Measurements from ENCODE around the gene DOCK8. TPM values are rescaled to one million over a fixed set of nuclear protein-coding genes. Genes with fewer than 3 reads are reported as not detected.
A peak's percentile ranks its signal among the peaks of the same experiment; 100 is the strongest.

DOCK8 gene
- total and polyA plus RNA-seq, 2 of the 13 experiments (the other 11 are each of a cell fraction or from before 2014, with no cell fraction given): 0.28 to 0.38 TPM

DNA sequence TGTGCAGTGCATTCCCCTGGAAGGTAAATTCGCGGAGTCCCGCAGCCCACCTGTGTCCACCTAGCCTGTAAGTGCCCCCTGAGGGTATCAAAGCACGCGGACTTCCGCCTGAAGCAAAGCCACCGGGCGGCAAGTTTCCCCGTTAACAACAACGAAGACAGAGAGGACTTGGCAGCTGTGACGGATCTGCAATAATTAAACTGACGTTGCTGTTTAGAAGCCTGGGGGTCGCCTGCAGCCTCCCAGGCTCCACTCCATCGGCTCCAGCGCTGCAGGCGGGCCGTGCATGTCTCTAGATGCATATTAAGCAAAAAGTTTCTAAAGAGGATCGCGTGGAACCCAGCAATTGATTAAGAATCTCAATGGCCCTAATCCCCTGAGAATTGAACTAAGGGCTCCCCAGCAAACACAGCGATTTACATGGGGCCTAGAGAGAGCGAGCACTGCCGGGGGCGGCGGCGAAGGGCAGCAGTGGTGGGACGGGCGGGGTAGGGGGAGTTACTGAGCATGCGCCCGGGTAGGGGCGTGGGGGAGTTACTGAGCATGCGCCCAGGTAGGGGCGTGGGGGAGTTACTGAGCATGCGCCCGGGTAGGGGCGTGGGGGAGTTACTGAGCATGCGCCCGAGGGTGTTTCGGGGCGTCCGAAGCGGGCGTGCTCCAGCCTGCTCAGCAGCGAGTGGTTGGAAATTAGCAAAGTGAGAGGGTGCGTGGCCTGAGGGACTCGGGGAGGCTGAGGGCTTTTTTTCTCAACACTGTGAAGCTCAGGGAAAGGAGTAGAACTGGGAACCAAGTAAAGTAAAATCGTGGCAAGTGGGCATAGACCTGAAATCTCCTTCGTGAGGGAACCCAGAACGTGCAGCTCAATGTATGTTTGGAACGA lies 255.2 kb downstream of the DOCK8 start (continued):
- TF ChIP-seq, protein P1, sequence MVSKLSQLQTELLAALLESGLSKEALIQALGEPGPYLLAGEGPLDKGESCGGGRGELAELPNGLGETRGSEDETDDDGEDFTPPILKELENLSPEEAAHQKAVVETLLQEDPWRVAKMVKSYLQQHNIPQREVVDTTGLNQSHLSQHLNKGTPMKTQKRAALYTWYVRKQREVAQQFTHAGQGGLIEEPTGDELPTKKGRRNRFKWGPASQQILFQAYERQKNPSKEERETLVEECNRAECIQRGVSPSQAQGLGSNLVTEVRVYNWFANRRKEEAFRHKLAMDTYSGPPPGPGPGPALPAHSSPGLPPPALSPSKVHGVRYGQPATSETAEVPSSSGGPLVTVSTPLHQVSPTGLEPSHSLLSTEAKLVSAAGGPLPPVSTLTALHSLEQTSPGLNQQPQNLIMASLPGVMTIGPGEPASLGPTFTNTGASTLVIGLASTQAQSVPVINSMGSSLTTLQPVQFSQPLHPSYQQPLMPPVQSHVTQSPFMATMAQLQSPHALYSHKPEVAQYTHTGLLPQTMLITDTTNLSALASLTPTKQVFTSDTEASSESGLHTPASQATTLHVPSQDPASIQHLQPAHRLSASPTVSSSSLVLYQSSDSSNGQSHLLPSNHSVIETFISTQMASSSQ (IDR thresholded peaks at IDR 0.05; ENCODE audit: low read depth): no peak
- TF ChIP-seq, protein P1 (CRISPR knock-in tag; IDR thresholded peaks at IDR 0.05; ENCODE audit: borderline replicate concordance): no peak; the same call in 1 of the 2 replicates
- TF ChIP-seq ZZZ3 (CRISPR knock-in tag; IDR thresholded peaks at IDR 0.05; ENCODE audit: borderline replicate concordance): no peak; the same call in 1 of the 2 replicates
- no peak for TF ChIP-seq HNRNPH1 (optimal IDR thresholded peaks at IDR 0.05; ENCODE audit: low read depth, low read length)
- TF ChIP-seq ZNF292 (CRISPR knock-in tag; IDR thresholded peaks at IDR 0.05; ENCODE audit: borderline replicate concordance, low read depth): 0 out of 2 replicates have a peak, but pooled peaks have one; percentile 50
- peak; percentile 28; the same call in 1 of the 2 replicates for TF ChIP-seq ZNF205 (CRISPR knock-in tag; IDR thresholded peaks at IDR 0.05)
- TF ChIP-seq GATAD2A (CRISPR knock-in tag; IDR thresholded peaks at IDR 0.05): no peak
- TF ChIP-seq, protein P2, sequence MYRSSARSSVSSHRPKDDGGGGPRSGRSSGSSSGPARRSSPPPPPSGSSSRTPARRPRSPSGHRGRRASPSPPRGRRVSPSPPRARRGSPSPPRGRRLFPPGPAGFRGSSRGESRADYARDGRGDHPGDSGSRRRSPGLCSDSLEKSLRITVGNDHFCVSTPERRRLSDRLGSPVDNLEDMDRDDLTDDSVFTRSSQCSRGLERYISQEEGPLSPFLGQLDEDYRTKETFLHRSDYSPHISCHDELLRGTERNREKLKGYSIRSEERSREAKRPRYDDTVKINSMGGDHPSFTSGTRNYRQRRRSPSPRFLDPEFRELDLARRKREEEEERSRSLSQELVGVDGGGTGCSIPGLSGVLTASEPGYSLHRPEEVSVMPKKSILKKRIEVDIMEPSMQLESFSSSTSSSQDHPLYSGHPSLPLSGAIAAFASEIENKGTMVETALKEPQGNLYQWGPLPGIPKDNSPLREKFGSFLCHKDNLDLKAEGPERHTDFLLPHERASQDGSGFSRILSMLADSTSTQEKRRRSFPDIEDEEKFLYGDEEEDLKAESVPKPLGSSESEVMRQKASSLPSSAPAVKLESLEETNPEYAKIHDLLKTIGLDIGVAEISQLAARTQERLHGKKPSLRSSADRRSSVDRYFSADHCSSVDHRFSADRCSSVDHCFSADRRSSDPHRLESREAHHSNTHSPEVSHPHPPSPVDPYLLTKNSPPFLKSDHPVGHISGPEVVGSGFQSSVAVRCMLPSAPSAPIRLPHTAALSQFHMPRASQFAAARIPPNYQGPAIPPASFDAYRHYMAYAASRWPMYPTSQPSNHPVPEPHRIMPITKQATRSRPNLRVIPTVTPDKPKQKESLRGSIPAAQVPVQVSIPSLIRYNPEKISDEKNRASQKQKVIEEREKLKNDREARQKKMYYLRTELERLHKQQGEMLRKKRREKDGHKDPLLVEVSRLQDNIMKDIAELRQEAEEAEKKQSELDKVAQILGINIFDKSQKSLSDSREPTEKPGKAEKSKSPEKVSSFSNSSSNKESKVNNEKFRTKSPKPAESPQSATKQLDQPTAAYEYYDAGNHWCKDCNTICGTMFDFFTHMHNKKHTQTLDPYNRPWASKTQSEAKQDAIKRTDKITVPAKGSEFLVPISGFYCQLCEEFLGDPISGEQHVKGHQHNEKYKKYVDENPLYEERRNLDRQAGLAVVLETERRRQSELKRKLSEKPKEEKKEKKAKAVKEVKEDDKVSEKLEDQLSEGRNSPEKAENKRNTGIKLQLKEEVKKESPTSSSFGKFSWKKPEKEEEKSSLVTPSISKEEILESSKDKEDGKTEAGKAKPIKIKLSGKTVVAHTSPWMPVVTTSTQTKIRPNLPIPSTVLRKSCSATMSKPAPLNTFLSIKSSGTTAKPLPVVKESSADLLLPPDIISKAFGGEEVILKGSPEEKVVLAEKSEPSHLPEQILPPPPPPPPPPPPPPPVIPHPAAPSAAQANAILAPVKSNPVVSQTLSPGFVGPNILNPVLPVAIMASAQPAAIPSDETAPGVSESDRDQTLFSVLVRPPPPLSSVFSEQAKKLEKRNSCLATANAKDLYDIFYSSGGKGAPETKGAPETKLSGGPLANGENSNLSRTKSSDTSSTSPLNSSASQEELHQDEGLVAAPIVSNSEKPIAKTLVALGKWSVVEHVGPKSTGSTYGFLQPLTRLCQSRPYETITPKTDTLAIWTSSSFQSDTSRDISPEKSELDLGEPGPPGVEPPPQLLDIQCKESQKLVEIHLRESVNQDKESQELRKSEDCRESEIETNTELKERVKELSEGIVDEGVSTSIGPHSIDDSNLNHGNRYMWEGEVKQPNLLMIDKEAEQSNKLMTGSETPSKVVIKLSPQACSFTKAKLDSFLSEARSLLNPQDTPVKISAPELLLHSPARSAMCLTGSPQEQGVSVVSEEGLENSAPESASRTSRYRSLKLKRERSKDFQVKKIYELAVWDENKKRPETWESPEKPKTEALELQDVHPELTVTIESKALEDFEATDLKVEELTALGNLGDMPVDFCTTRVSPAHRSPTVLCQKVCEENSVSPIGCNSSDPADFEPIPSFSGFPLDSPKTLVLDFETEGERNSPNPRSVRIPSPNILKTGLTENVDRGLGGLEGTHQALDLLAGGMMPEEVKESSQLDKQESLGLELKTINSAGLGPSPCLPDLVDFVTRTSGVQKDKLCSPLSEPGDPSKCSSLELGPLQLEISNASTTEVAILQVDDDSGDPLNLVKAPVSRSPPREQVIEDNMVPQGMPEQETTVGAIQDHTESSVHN (CRISPR knock-in tag; IDR thresholded peaks at IDR 0.05): no peak
- TF ChIP-seq RAD21 (CRISPR knock-in tag; IDR thresholded peaks at IDR 0.05): no peak
- no peak for TF ChIP-seq E2F5 (CRISPR knock-in tag; conservative IDR thresholded peaks at IDR 0.05)
- TF ChIP-seq, protein P3, sequence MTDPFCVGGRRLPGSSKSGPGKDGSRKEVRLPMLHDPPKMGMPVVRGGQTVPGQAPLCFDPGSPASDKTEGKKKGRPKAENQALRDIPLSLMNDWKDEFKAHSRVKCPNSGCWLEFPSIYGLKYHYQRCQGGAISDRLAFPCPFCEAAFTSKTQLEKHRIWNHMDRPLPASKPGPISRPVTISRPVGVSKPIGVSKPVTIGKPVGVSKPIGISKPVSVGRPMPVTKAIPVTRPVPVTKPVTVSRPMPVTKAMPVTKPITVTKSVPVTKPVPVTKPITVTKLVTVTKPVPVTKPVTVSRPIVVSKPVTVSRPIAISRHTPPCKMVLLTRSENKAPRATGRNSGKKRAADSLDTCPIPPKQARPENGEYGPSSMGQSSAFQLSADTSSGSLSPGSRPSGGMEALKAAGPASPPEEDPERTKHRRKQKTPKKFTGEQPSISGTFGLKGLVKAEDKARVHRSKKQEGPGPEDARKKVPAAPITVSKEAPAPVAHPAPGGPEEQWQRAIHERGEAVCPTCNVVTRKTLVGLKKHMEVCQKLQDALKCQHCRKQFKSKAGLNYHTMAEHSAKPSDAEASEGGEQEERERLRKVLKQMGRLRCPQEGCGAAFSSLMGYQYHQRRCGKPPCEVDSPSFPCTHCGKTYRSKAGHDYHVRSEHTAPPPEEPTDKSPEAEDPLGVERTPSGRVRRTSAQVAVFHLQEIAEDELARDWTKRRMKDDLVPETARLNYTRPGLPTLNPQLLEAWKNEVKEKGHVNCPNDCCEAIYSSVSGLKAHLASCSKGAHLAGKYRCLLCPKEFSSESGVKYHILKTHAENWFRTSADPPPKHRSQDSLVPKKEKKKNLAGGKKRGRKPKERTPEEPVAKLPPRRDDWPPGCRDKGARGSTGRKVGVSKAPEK (CRISPR knock-in tag; IDR thresholded peaks at IDR 0.05; ENCODE audit: borderline replicate concordance): peak; percentile 80
